Activated CD4-positive, alpha-beta memory T cell treated with anti-CD3 and anti-CD28 coated beads for 36 hours (primary cell): Measurements from ENCODE around the gene SMIM24. TPM values are rescaled to one million over a fixed set of nuclear protein-coding genes. Genes with fewer than 3 reads are reported as not detected.
"Not testable (repeated sequence)": the region's sequence is repeated elsewhere in the genome, so short reads cannot be mapped to it uniquely, and the experiment has no call there.

Source experiments
- CTCF ChIA-PET: fragments of 350-600 bp; sonication (Branson Sonifier 250); formaldehyde crosslinking; loops from one replicate; lab custom pipeline; 2021; ENCODE audit warnings: antibody characterized with exemption, inconsistent platforms; lab: Charles Lee
- POLR2A ChIA-PET: fragments of 350-600 bp; sonication (Branson Sonifier 250); formaldehyde crosslinking; loops from one replicate; lab custom pipeline; 2021; ENCODE audit warnings: antibody characterized with exemption; lab: Charles Lee
- DNase-seq: peaks from one replicate; pipeline ENCODE4 v3.0.0-alpha.2; 2020
- H3K27ac Mint-ChIP-seq: one replicate; pipeline ENCODE4 v1.8.0; 2021; ENCODE audit warnings: mixed read lengths
- H3K27me3 Mint-ChIP-seq: one replicate; pipeline ENCODE4 v1.8.0; 2021; ENCODE audit warnings: mixed read lengths
- H3K36me3 Mint-ChIP-seq: one replicate; pipeline ENCODE4 v1.8.0; 2021; ENCODE audit warnings: mixed read lengths
- H3K4me1 Mint-ChIP-seq: one replicate; pipeline ENCODE4 v1.8.0; 2021; ENCODE audit warnings: low read depth, mixed read lengths
- H3K4me3 Mint-ChIP-seq: one replicate; pipeline ENCODE4 v1.8.0; 2021; ENCODE audit warnings: mild to moderate bottlenecking, mixed read lengths
- H3K9me3 Mint-ChIP-seq: one replicate; pipeline ENCODE4 v1.8.0; 2021; ENCODE audit warnings: mixed read lengths
- intact Hi-C: fragments of 100-400 bp; cut with micrococcal nuclease; formaldehyde crosslinking; loops from one replicate; pipeline ENCODE4 v1.15.1; 2023
- total RNA-seq, 2 experiments: library from RNA; stranded (reverse); gene quantifications; one replicate each; pipeline ENCODE4 v1.2.3, GENCODE V29; 2021

The SMIM24 gene
- total RNA-seq, 2 experiments from 2014 or later, result not detected

- DNase-seq, result no peak
- no peaks in the 10 kb centered on the region for H3K27me3 Mint-ChIP-seq
- intact Hi-C loops, result no loop called here
- H3K36me3 Mint-ChIP-seq, result peaks cover 7% of the 10 kb centered on the region
- no peak overlapping the region for H3K27ac Mint-ChIP-seq
- ChIA-PET CTCF (interaction anchor here (0.8 kb wide), 1 partner anchor 16 kb away, joined by 3 read pairs; no protein-coding TSS in a partner anchor), POLR2A (no interaction called here)
- no peaks in the 10 kb centered on the region for H3K9me3 Mint-ChIP-seq
- H3K4me3 Mint-ChIP-seq, result no peak overlapping the region
- H3K4me1 Mint-ChIP-seq, result no peaks in the 10 kb centered on the region
These were observed 25.5 kb downstream of the SMIM24 start for GRCh38 chr19:3454656-3455392.

DNA sequence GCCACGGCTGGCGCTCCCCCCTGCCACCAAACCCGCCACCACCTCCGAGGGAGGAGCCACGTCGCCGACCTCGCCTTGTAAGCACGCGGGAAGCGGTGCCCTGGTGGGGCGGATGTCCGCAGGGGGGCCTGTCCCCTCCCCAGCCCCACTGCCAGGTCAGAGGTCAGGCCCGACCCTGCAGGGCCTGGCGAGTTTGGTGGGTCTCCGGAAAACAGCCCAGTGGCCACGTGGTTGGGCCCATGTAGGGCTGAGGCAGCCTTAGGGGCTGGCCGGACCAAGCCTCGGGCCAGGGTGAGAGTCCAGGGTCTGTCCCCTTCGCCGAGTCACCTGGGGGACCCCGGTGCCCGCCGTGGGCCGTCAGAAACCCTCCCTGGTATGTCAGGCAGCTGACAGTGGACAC lies 26.5 kb downstream of the SMIM24 start:
- Mint-ChIP-seq H3K9me3 (no peaks in the 10 kb centered on the region), H3K4me3 (no peak overlapping the region), H3K27ac (no peak overlapping the region), H3K27me3 (no peaks in the 10 kb centered on the region), H3K4me1 (no peaks in the 10 kb centered on the region), H3K36me3 (peaks cover 7% of the 10 kb centered on the region)
- ChIA-PET POLR2A (no interaction called here), CTCF (no interaction called here)
- no peak for DNase-seq
- intact Hi-C loops, result no loop called here

DNA sequence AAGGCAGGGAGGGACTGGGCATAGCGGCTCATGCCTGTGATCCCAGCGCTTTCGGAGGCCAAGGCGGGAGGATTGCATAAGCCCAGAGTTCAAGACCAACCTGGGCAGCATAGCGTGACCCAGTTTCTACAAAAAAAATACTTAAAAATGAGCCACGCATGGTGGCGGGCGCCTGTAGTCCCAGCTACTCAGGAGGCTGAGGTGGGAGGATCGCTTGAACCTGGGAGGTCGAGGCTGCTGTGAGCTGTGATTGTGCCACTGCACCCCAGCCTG lies 27.4 kb downstream of the SMIM24 start:
- DNase-seq, H3K4me1 Mint-ChIP-seq, CTCF ChIA-PET, H3K36me3 Mint-ChIP-seq, H3K27me3 Mint-ChIP-seq, H3K4me3 Mint-ChIP-seq, H3K27ac Mint-ChIP-seq, H3K9me3 Mint-ChIP-seq, intact Hi-C loops, POLR2A ChIA-PET: not testable (repeated sequence)

DNA sequence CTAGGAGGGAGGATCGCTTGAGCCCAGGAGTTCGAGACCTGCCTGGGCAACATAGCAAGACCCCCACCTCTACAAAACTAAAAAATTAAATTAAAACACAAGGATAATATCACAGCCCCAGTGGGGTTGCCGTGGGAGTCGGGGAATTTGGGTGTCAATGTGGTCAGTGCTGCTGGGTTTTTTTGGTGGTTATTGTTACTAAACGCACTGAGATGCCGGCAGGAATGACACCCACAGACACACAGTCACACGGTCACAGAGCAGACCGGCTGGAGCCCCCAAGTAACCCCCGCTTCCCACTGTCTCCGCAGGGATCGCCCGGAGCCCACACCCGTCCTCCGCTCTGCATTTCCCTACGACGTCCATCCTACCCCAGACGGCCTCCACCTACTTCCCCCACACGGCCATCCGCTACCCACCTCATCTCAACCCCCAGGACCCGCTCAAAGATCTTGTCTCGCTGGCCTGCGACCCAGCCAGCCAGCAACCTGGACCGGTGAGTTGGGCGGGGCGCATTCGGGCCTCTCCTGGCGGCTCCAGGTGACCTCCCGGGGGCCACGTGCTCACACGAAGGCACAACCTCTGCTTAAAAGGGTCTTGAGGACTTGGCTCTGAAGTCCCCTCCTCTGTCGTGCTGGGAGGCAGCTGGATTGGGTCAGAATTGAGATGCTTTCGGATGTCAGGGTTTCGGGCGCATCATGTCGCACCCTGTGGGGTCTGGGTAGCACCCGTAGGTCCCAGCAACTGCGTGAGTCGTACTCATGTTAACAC lies 28.0 kb downstream of the SMIM24 start:
- no peak for DNase-seq
- peaks cover 7% of the 10 kb centered on the region for H3K36me3 Mint-ChIP-seq
- H3K27ac Mint-ChIP-seq, result no peak overlapping the region
- no peaks in the 10 kb centered on the region for H3K27me3 Mint-ChIP-seq
- no peaks in the 10 kb centered on the region for H3K9me3 Mint-ChIP-seq
- no peak overlapping the region for H3K4me3 Mint-ChIP-seq
- ChIA-PET POLR2A (no interaction called here), CTCF (interaction anchor here (1.1 kb wide), 1 partner anchor 23 kb away, joined by 4 read pairs; no protein-coding TSS in a partner anchor)
- intact Hi-C loops, result no loop called here
- no peaks in the 10 kb centered on the region for H3K4me1 Mint-ChIP-seq

DNA sequence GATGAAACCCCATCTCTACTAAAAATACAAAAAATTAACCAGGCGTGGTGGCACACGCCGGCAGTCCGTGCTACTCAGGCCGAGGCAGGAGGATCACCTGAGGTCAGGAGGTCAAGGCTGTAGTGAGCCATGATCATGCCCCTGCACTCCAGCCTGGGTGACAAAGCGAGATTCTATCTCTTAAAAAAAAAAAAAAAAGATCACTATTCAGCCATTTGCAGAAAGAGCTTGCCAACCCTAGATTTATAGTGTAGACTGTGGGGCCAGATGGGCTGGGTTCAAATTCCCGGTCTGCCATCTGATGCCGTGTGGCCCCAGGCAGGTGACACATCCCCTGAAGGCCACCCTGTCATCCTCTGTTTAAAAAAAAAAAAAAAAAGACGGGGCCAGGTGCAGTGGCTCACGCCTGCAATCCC lies 28.9 kb downstream of the SMIM24 start:
- POLR2A ChIA-PET, result no interaction called here
- no peaks in the 10 kb centered on the region for H3K27me3 Mint-ChIP-seq
- CTCF ChIA-PET, result interaction anchor here (1.1 kb wide), 1 partner anchor 22 kb away, joined by 4 read pairs; no protein-coding TSS in a partner anchor
- no peak overlapping the region for H3K4me3 Mint-ChIP-seq
- H3K9me3 Mint-ChIP-seq, result no peaks in the 10 kb centered on the region
- no peaks in the 10 kb centered on the region for H3K4me1 Mint-ChIP-seq
- DNase-seq, result no peak
- H3K36me3 Mint-ChIP-seq, result peaks cover 7% of the 10 kb centered on the region
- intact Hi-C loops, result no loop called here
- no peak overlapping the region for H3K27ac Mint-ChIP-seq

GRCh38 chr19:3450796-3451411 lies 29.4 kb downstream of the SMIM24 start:
- H3K4me1 Mint-ChIP-seq, result no peaks in the 10 kb centered on the region
- H3K27ac Mint-ChIP-seq, result no peak overlapping the region
- H3K9me3 Mint-ChIP-seq, result no peaks in the 10 kb centered on the region
- POLR2A ChIA-PET, result no interaction called here
- no peaks in the 10 kb centered on the region for H3K27me3 Mint-ChIP-seq
- CTCF ChIA-PET, result interaction anchor here (1.1 kb wide), 1 partner anchor 22 kb away, joined by 4 read pairs; no protein-coding TSS in a partner anchor
- no peak for DNase-seq
- H3K4me3 Mint-ChIP-seq, result no peak overlapping the region
- intact Hi-C loops, result no loop called here
- H3K36me3 Mint-ChIP-seq, result peaks cover 7% of the 10 kb centered on the region

- H3K4me3 Mint-ChIP-seq, result no peak overlapping the region
- H3K27me3 Mint-ChIP-seq, result no peaks in the 10 kb centered on the region
- H3K9me3 Mint-ChIP-seq, result no peaks in the 10 kb centered on the region
- no peak for DNase-seq
- peaks cover 7% of the 10 kb centered on the region for H3K36me3 Mint-ChIP-seq
- no peaks in the 10 kb centered on the region for H3K4me1 Mint-ChIP-seq
- POLR2A ChIA-PET, result no interaction called here
- CTCF ChIA-PET, result no interaction called here
- intact Hi-C loops, result no loop called here
- no peak overlapping the region for H3K27ac Mint-ChIP-seq
These were observed 31.6 kb downstream of the SMIM24 start for GRCh38 chr19:3448616-3449334.

DNA sequence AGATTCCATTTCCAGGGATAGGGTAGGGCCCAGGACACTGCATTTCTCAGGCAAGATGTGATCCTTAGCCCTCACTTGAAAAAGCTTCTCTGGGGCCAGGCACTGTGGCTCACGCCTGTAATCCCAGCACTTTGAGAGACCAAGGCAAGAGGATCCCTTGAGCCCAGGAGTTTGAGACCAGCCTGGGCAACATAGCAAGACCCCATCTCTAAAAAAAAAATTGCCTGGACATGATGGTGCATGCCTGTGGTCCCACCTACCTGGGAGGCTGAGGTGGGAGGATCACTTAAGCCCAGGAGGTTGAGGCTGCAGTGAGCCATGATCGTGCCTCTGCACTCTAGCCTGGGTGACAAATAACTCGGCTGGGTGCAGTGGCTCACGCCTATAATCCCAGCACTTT lies 33.7 kb downstream of the SMIM24 start:
- H3K27ac Mint-ChIP-seq, H3K4me1 Mint-ChIP-seq, H3K27me3 Mint-ChIP-seq, H3K36me3 Mint-ChIP-seq, intact Hi-C loops, H3K9me3 Mint-ChIP-seq, POLR2A ChIA-PET, H3K4me3 Mint-ChIP-seq, DNase-seq: not testable (repeated sequence)
- CTCF ChIA-PET, result interaction anchor here (0.9 kb wide), 1 partner anchor 18 kb away, joined by 3 read pairs; no protein-coding TSS in a partner anchor

DNA sequence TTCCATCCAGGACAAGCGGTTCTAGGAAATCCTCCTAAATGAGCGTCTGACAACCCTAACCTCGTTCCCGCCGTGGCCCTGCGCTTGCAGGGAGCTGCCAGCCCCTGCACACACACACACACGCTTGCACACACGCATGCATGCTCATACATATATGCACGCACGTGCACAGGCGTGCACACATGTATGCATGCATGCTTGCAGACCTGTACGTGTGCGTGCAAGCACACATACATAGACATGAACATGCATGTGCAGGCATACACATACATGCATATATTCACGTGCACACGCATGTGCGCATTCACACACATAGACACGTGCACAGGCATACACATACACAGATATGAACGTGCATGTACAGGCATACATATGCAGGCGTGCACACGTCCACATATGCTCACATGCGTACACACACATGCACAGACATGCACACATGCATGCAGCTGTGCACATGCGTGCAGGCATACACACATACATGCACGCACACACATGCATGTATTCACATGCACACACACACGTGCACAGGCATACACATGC lies 35.6 kb downstream of the SMIM24 start:
- Mint-ChIP-seq H3K4me1 (no peaks in the 10 kb centered on the region), H3K27ac (no peak overlapping the region), H3K4me3 (no peak overlapping the region), H3K9me3 (no peaks in the 10 kb centered on the region), H3K36me3 (no peaks in the 10 kb centered on the region), H3K27me3 (no peaks in the 10 kb centered on the region)
- CTCF ChIA-PET, result no interaction called here
- POLR2A ChIA-PET, result no interaction called here
- intact Hi-C loops, result no loop called here
- no peak for DNase-seq

GRCh38 chr19:3443840-3444694 lies 36.3 kb downstream of the SMIM24 start:
- intact Hi-C loops, result no loop called here
- DNase-seq, result no peak
- no peaks in the 10 kb centered on the region for H3K4me1 Mint-ChIP-seq
- no peaks in the 10 kb centered on the region for H3K36me3 Mint-ChIP-seq
- ChIA-PET CTCF (no interaction called here), POLR2A (no interaction called here)
- H3K9me3 Mint-ChIP-seq, result no peaks in the 10 kb centered on the region
- H3K27ac Mint-ChIP-seq, result no peak overlapping the region
- no peaks in the 10 kb centered on the region for H3K27me3 Mint-ChIP-seq
- H3K4me3 Mint-ChIP-seq, result no peak overlapping the region

DNA sequence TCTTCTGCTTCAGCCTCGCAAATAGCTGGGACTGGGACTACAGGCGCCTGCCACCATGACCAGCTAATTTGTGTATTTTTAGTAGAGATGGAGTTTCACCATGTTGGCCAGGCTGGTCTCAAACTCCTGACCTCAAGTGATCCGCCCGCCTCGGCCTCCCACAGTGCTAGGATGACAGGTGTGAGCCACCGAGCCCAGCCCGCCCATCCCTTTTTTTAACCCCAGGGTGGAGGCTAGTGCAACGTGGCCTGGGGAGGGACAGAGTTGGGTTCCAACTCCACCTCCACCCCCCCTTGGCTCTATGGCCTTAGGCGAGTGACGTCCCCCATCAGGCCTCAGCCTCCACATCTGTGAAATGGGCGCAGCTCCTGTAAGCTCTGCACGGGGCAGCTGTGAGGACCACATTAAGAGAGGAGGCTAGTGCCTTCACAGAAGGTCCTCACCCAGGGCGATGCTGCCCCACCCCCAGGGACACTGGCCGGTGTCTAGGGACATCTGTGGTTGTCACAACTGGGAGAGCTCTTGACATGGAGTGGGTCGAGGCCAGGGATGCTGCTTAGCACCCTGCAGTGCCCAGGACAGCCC lies 37.7 kb downstream of the SMIM24 start:
- H3K27ac Mint-ChIP-seq, result no peak overlapping the region
- H3K4me1 Mint-ChIP-seq, result no peaks in the 10 kb centered on the region
- intact Hi-C loops, result no loop called here

More for the DNA sequence above, 37.7 kb downstream of the SMIM24 start:
- no peak overlapping the region for H3K4me3 Mint-ChIP-seq
- CTCF ChIA-PET, result interaction anchor here (1.1 to 1.6 kb wide), 2 partner anchors 11 to 13 kb away, joined by 3 to 4 read pairs; no protein-coding TSS in a partner anchor
- no peaks in the 10 kb centered on the region for H3K9me3 Mint-ChIP-seq
- POLR2A ChIA-PET, result no interaction called here
- no peaks in the 10 kb centered on the region for H3K36me3 Mint-ChIP-seq
- DNase-seq, result no peak
- no peaks in the 10 kb centered on the region for H3K27me3 Mint-ChIP-seq
